ENCODE measurements around the gene ADRA2B.

The ADRA2B gene

GRCh38 chr2:96103187-96103601, 13.2 kb downstream of the ADRA2B start:
- DNase-seq: no peak

- DNase-seq: no peak
Measured at GRCh38 chr2:96102596-96103186, 13.7 kb downstream of the ADRA2B start.

- DNase-seq: no peak
Measured at GRCh38 chr2:96100893-96101304, 15.5 kb downstream of the ADRA2B start.

GRCh38 chr2:96099861-96100798, 16.2 kb downstream of the ADRA2B start:
- DNase-seq: no peak

GRCh38 chr2:96098900-96099590, 17.3 kb downstream of the ADRA2B start:
- no peak for DNase-seq

GRCh38 chr2:96097951-96098823, 18.2 kb downstream of the ADRA2B start:
- DNase-seq: no peak

- no peak for DNase-seq
Measured at GRCh38 chr2:96097441-96097840, 18.9 kb downstream of the ADRA2B start.

GRCh38 chr2:96095116-96095636, 21.2 kb downstream of the ADRA2B start:
- DNase-seq: no peak

GRCh38 chr2:96093528-96093927, 22.8 kb downstream of the ADRA2B start:
- DNase-seq: no peak

- DNase-seq: peak in 1 of 2 donors; percentile 32
Measured at GRCh38 chr2:96092951-96093350, 23.4 kb downstream of the ADRA2B start.

GRCh38 chr2:96092573-96092877, 23.8 kb downstream of the ADRA2B start:
- no peak for DNase-seq

- DNase-seq: peak in 1 of 2 donors; percentile 52
Measured at GRCh38 chr2:96091711-96092572, 24.4 kb downstream of the ADRA2B start.

- no peak for DNase-seq
Measured at GRCh38 chr2:96091141-96091710, 25.1 kb downstream of the ADRA2B start.

GRCh38 chr2:96090196-96090926, 26.0 kb downstream of the ADRA2B start:
- no peak for DNase-seq

- DNase-seq: no peak
Measured at GRCh38 chr2:96089356-96090195, 26.8 kb downstream of the ADRA2B start.

- DNase-seq: no peak
Measured at GRCh38 chr2:96088340-96089335, 27.7 kb downstream of the ADRA2B start.

- DNase-seq: no peak
Measured at GRCh38 chr2:96087130-96087529, 29.2 kb downstream of the ADRA2B start.

Data from inflammatory macrophage treated with lipopolysaccharide for 1 hour (primary cell).